Cardiac ventricle fibroblast (primary cell): ENCODE measurements around the gene CXorf51A. TPM values are rescaled to one million over a fixed set of nuclear protein-coding genes. Genes with fewer than 3 reads are reported as not detected.

Experiments
- total RNA-seq: library from RNA; depleted of rRNA; stranded (reverse); fragments of >200 nt; gene quantifications from 2 replicates; pipeline ENCODE4 v1.2.3, GENCODE V29; 2015

Gene CXorf51A
- total RNA-seq = not detected in 2 replicates

GRCh38 chrX:146814644-146815043, at the start of gene CXorf51A:
TSS of gene CXorf51A (minus strand) at chrX:146814744. CDS start at chrX:146814723, 21 bp downstream.

DNA sequence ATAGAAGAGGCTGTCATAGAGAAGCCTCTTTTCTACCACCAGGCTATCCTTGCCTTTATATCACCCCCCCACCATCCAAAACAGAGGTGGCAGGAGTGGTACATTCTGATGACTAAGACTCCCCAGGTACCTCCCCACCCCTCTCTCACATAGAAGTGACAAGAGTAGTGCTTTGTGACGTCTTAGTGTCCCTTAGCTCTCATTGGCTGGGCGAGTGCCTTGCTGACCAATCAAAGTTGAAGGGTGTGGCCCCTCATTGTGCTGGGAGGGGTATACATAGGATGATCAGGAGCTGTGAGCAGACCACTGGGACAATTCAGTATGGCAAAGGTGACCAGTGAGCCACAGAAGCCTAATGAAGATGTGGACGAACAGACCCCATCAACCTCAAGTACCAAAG, 5.1 kb downstream of the CXorf51A start, which contains the start of gene CXorf51B:
Gene CXorf51B (plus strand): TSS at position 301 of the 400 bp plus-strand sequence. CDS start 21 bp downstream, at position 322.

Other genes starting within 250 kb of the CXorf51A start
- not detected in 2 replicates for gene CXorf51B, start 5.0 kb downstream of the CXorf51A start, total RNA-seq